ENCODE measurements around the gene ACYP1.
"Not testable (repeated sequence)": the region's sequence is repeated elsewhere in the genome, so short reads cannot be mapped to it uniquely, and the experiment has no call there.

The ACYP1 gene

DNA sequence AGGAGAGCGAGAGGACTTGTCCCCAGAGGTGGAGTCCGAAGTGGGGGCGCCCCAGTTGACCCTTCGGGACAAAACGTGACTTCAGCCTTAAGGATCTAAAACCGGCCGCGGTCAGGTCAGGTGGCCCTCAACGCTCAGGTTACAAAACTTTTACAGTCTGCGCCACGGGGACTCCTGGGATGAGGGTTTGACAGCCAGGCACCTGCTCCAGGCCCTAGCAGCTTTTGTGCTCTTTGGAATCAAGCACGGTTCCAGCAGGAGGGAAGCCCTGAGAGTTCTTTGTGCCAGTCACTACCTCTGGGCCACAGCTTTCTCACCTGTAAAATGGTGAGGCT lies 6.0 kb upstream of the ACYP1 start:
- DNase-seq = no peak
- Histone ChIP-seq H3K4me3 (ENCODE audit: insufficient read depth, low read depth, low read length, poor library complexity, severe bottlenecking) (peak overlapping the region; percentile 66), H3K36me3 (ENCODE audit: control insufficient read depth, insufficient read depth, low read length) (no peaks in the 10 kb centered on the region), H3K27ac (ENCODE audit: insufficient read depth, low read length, poor library complexity, severe bottlenecking) (no peak overlapping the region), H3K4me1 (ENCODE audit: control insufficient read depth, insufficient read depth, low read length, poor library complexity, severe bottlenecking) (peaks cover 8% of the 10 kb centered on the region), H3K27me3 (replicated peaks; ENCODE audit: control insufficient read depth, insufficient read depth, low read length, poor library complexity, severe bottlenecking) (no peaks in the 10 kb centered on the region), H3K9me3 (ENCODE audit: control insufficient read depth, low read length) (no peaks in the 10 kb centered on the region)

DNA sequence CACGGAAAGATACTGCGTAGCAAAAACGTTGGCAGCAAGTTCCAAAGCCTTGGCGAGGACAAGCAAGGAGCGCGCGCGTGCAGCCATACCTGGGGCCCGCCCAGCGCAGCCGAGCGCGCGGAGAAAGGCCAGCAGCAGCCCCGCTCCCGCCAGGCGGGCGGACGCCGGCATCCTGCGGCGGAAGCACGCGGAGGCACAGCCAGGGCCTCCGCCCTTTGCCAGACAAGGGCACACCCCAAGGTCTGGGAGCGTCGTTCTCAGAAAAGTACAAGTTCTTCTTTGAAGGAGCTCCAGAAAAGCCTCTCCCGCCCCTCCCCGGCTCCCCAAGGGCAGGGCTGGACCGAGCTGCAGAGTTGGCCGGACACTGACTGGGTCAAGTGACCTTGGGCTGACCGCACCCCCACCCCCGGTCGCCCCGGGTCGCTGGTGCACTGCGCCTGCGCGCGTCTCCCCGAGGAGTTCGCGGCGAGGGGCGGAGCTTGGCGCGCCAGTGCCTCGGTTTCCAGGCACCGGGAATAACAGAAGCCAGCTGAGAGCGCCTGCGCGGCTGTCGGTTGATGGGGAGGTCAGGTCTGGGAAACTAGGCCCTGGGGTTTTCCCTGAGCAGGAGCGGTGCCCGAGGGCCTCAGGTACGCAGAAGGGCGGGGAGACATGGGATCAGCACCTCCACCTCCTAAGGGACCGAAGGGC lies 5.4 kb upstream of the ACYP1 start, which contains the start of gene ZC2HC1C:
TSS of gene ZC2HC1C (plus strand) at position 521 of the 690 bp plus-strand sequence. CDS start 933 bp downstream, outside the sequence.
- DNase-seq = peak; percentile 6 to 50 (median 18)
- H3K27ac ChIP-seq (ENCODE audit: insufficient read depth, low read length, poor library complexity, severe bottlenecking) = peak within 1 kb of the TSS; percentile 30
- H3K27me3 ChIP-seq (replicated peaks; ENCODE audit: control insufficient read depth, insufficient read depth, low read length, poor library complexity, severe bottlenecking) = no peaks in the 10 kb centered on the region
- peak within 1 kb of the TSS; percentile 66 for H3K4me3 ChIP-seq (ENCODE audit: insufficient read depth, low read depth, low read length, poor library complexity, severe bottlenecking)
- H3K36me3 ChIP-seq (ENCODE audit: control insufficient read depth, insufficient read depth, low read length) = no peaks in the 10 kb centered on the region
- no peaks in the 10 kb centered on the region for H3K9me3 ChIP-seq (ENCODE audit: control insufficient read depth, low read length)
- peaks cover 8% of the 10 kb centered on the region for H3K4me1 ChIP-seq (ENCODE audit: control insufficient read depth, insufficient read depth, low read length, poor library complexity, severe bottlenecking)

DNA sequence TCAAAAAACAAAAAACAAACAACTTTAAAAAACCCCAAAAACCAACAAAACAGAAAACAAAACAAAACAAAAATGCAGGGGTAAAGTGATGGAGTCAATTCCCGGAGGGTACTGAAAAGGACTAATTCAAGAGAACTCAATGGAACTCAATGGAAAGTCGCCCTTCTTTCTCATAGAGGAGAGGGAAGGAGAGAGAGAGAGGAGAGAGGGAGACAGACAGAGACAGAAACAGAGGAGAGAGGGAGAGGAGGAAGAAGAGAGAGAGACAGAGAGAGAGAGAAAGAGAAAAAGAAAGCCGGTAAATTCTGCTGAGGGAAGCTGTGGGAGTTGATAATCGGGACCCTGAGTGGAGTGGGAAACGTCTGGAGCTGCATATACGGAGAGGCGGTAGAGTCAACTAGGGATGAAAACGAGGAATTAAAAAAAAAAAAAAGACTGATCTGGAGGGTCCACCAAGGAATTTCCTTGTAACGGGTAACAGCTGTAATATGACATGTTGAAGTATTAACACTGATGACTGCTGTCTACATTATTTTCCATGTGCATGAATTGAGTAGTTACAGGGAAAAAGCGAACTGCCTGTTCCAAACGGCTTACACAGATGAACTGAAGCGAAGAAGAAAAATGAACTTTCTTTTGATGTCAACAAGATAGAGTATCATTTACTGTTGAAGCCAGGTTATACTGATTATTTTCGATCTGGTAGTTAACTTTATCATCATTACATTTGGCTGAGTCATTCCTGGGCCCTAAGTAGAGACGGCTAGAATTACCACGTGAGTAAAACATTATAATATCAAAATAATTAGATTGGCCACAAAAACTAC lies 4.7 kb upstream of the ACYP1 start:
- peaks cover 8% of the 10 kb centered on the region for H3K4me1 ChIP-seq (ENCODE audit: control insufficient read depth, insufficient read depth, low read length, poor library complexity, severe bottlenecking)
- H3K36me3 ChIP-seq (ENCODE audit: control insufficient read depth, insufficient read depth, low read length) = no peaks in the 10 kb centered on the region
- H3K4me3 ChIP-seq (ENCODE audit: insufficient read depth, low read depth, low read length, poor library complexity, severe bottlenecking) = peak overlapping the region; percentile 66
- H3K27me3 ChIP-seq (replicated peaks; ENCODE audit: control insufficient read depth, insufficient read depth, low read length, poor library complexity, severe bottlenecking) = no peaks in the 10 kb centered on the region
- H3K9me3 ChIP-seq (ENCODE audit: control insufficient read depth, low read length) = no peaks in the 10 kb centered on the region
- H3K27ac ChIP-seq (ENCODE audit: insufficient read depth, low read length, poor library complexity, severe bottlenecking) = peak overlapping the region; percentile 30
- no peak for DNase-seq

DNA sequence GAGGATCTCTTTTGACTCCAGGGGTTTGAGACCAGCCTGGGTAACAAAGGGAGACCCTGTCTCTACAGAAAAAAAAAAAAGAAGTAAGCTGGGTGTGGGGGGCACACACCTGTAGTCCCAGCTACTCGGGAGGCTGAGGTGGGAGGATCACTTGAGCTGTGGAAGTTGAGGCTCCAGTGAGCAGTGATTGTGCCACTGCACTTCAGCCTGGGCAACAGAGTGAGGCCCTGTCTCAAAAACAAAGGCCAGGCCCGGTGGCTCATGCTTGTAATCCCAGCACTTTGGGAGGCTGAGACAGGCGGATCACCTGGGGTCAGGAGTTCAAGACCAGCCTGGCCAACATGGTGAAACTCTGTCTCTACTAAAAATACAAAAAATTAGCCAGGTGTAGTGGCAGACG lies 3.9 kb upstream of the ACYP1 start:
- not testable (repeated sequence) for H3K36me3 ChIP-seq (ENCODE audit: control insufficient read depth, insufficient read depth, low read length); DNase-seq; H3K4me3 ChIP-seq (ENCODE audit: insufficient read depth, low read depth, low read length, poor library complexity, severe bottlenecking); H3K27me3 ChIP-seq (replicated peaks; ENCODE audit: control insufficient read depth, insufficient read depth, low read length, poor library complexity, severe bottlenecking); H3K27ac ChIP-seq (ENCODE audit: insufficient read depth, low read length, poor library complexity, severe bottlenecking); H3K9me3 ChIP-seq (ENCODE audit: control insufficient read depth, low read length)
- peaks cover 13% of the 10 kb centered on the region for H3K4me1 ChIP-seq (ENCODE audit: control insufficient read depth, insufficient read depth, low read length, poor library complexity, severe bottlenecking)

DNA sequence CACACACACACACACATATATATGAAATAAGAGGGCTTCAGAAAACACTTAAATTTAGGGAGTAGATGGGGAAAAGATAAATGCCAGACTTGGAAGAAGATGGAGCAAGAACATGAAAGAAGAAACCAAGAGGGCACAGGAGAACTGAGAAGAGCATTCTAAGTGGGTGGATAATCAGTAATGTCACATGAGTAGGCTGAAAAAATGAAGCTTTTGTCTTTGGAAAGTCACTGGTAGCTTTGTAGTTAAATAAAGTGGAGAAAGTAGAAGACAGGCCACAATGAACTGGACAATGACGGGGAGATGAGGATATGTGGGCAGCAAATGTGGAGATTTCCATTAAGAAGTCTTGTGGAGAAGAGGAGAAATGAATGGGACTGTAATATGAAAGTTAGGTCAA lies 3.4 kb upstream of the ACYP1 start:
- H3K4me1 ChIP-seq (ENCODE audit: control insufficient read depth, insufficient read depth, low read length, poor library complexity, severe bottlenecking) = peaks cover 13% of the 10 kb centered on the region
- no peak overlapping the region for H3K4me3 ChIP-seq (ENCODE audit: insufficient read depth, low read depth, low read length, poor library complexity, severe bottlenecking)

DNA sequence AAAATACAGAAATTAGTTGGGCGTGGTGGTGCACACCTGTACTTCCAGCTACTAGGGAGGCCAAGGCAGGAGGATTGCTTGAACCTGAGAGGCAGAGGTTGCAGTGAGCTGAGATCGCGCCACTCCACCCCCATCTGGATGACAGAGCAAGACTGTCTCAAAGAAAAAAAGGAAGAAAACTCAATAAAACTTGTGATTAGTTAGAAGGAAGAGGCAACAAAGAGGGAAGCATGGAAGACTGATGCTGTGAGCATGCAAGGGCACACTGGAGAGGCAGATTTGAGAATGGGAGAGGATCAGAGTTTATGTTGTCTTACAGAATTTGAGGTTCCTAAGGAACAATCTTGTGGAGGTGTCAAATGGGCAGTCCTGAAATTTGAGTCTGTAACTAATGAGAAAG lies 2.9 kb upstream of the ACYP1 start:
- no peaks in the 10 kb centered on the region for H3K9me3 ChIP-seq (ENCODE audit: control insufficient read depth, low read length)
- peaks cover 13% of the 10 kb centered on the region for H3K4me1 ChIP-seq (ENCODE audit: control insufficient read depth, insufficient read depth, low read length, poor library complexity, severe bottlenecking)
- H3K4me3 ChIP-seq (ENCODE audit: insufficient read depth, low read depth, low read length, poor library complexity, severe bottlenecking) = no peak overlapping the region
- H3K27me3 ChIP-seq (replicated peaks; ENCODE audit: control insufficient read depth, insufficient read depth, low read length, poor library complexity, severe bottlenecking) = no peaks in the 10 kb centered on the region
- H3K36me3 ChIP-seq (ENCODE audit: control insufficient read depth, insufficient read depth, low read length) = no peaks in the 10 kb centered on the region
- DNase-seq = no peak
- no peak overlapping the region for H3K27ac ChIP-seq (ENCODE audit: insufficient read depth, low read length, poor library complexity, severe bottlenecking)

More for the DNA sequence above, 3.4 kb upstream of the ACYP1 start:
- Histone ChIP-seq H3K36me3 (ENCODE audit: control insufficient read depth, insufficient read depth, low read length) (no peaks in the 10 kb centered on the region), H3K9me3 (ENCODE audit: control insufficient read depth, low read length) (no peaks in the 10 kb centered on the region), H3K27me3 (replicated peaks; ENCODE audit: control insufficient read depth, insufficient read depth, low read length, poor library complexity, severe bottlenecking) (no peaks in the 10 kb centered on the region), H3K27ac (ENCODE audit: insufficient read depth, low read length, poor library complexity, severe bottlenecking) (no peak overlapping the region)
- no peak for DNase-seq

DNA sequence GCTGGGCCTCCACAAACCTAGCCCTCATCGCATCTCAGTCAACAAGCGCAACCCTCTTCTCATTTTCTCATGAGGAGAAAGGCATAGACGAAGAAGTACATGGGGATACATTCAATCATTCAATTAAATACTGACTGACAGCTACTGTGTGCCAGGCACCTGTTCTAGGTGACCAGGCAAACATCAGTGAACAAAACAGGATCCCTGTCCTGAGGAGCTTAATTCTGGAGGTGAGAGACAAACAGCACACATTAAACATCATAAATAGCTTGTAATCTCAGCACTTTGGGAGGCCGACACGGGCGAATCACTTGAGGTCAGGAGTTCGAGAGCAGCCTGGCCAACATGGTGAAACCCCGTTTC lies 362 bp upstream of the ACYP1 start:
- Histone ChIP-seq H3K9me3 (ENCODE audit: control insufficient read depth, low read length) (no peaks in the 10 kb centered on the region), H3K27ac (ENCODE audit: insufficient read depth, low read length, poor library complexity, severe bottlenecking) (peak overlapping the region; percentile 77), H3K4me3 (ENCODE audit: insufficient read depth, low read depth, low read length, poor library complexity, severe bottlenecking) (peak overlapping the region; percentile 80), H3K4me1 (ENCODE audit: control insufficient read depth, insufficient read depth, low read length, poor library complexity, severe bottlenecking) (peaks cover 9% of the 10 kb centered on the region), H3K36me3 (ENCODE audit: control insufficient read depth, insufficient read depth, low read length) (no peaks in the 10 kb centered on the region), H3K27me3 (replicated peaks; ENCODE audit: control insufficient read depth, insufficient read depth, low read length, poor library complexity, severe bottlenecking) (no peaks in the 10 kb centered on the region)
- no peak for DNase-seq

DNA sequence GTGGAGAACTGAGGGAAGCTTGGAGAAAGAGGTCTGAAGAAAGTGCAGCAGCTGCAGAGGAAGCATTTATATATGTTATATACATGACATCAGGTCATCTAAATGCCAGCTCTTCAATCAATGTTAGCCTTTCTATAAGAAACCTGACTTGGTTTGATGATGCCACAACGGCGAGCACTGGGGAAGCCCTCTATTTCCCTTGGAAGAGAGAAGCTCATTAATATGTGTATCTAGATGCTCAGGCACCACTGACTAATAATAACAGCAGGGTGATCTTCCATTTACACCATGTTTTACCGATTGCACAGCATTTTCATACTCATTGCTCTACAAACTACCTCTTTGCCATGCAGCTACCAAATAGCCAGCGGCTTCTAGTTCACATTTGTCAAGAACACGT lies 811 bp downstream of the ACYP1 start:
- H3K4me3 ChIP-seq (ENCODE audit: insufficient read depth, low read depth, low read length, poor library complexity, severe bottlenecking) = peak overlapping the region; percentile 80
- peaks cover 5% of the 10 kb centered on the region for H3K4me1 ChIP-seq (ENCODE audit: control insufficient read depth, insufficient read depth, low read length, poor library complexity, severe bottlenecking)
- no peaks in the 10 kb centered on the region for H3K27me3 ChIP-seq (replicated peaks; ENCODE audit: control insufficient read depth, insufficient read depth, low read length, poor library complexity, severe bottlenecking)
- H3K36me3 ChIP-seq (ENCODE audit: control insufficient read depth, insufficient read depth, low read length) = no peaks in the 10 kb centered on the region
- H3K9me3 ChIP-seq (ENCODE audit: control insufficient read depth, low read length) = no peaks in the 10 kb centered on the region
- no peak for DNase-seq
- peak overlapping the region; percentile 77 for H3K27ac ChIP-seq (ENCODE audit: insufficient read depth, low read length, poor library complexity, severe bottlenecking)

DNA sequence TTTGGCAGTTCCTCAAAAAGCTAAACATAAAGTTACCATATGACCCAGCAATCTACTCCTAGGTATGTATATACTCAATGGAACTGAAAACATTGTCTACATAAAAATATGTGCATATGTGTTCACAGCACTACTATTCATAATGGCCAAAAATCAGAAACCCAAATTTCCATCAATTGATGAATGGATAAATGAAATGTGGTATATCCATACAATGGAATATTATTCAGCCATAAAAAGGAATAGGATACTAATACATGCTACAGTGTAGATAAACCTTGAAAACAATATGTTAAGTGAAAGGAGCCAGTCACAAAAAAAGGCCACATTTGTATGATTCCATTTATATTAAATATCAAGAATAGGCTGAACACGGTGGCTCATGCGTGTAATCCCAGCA lies 3.4 kb downstream of the ACYP1 start:
- no peaks in the 10 kb centered on the region for H3K9me3 ChIP-seq (ENCODE audit: control insufficient read depth, low read length)
- no peak overlapping the region for H3K4me3 ChIP-seq (ENCODE audit: insufficient read depth, low read depth, low read length, poor library complexity, severe bottlenecking)
- DNase-seq = no peak
- H3K36me3 ChIP-seq (ENCODE audit: control insufficient read depth, insufficient read depth, low read length) = no peaks in the 10 kb centered on the region
- H3K4me1 ChIP-seq (ENCODE audit: control insufficient read depth, insufficient read depth, low read length, poor library complexity, severe bottlenecking) = peaks cover 5% of the 10 kb centered on the region
- H3K27me3 ChIP-seq (replicated peaks; ENCODE audit: control insufficient read depth, insufficient read depth, low read length, poor library complexity, severe bottlenecking) = no peaks in the 10 kb centered on the region
- H3K27ac ChIP-seq (ENCODE audit: insufficient read depth, low read length, poor library complexity, severe bottlenecking) = no peak overlapping the region

DNA sequence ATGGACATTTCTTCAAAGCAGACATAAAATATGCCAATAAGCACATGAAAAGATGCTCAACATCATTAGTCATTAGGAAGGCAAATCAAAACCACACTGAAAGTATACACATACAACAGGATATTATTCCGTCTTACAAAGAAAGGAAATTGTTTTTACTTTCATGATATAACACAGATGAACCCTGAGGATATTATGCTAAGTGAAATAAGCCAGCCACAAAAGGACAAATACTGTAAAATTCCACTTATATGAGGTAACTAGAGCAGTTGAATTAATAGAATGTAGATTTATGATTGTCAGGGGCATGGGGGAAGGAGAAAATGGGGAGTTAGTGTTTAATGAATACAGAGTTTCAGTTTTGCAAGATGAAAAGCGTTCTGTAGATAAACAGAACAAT lies 4.2 kb downstream of the ACYP1 start:
- H3K36me3 ChIP-seq (ENCODE audit: control insufficient read depth, insufficient read depth, low read length) = no peaks in the 10 kb centered on the region
- no peak overlapping the region for H3K4me3 ChIP-seq (ENCODE audit: insufficient read depth, low read depth, low read length, poor library complexity, severe bottlenecking)
- H3K27ac ChIP-seq (ENCODE audit: insufficient read depth, low read length, poor library complexity, severe bottlenecking) = no peak overlapping the region
- no peaks in the 10 kb centered on the region for H3K27me3 ChIP-seq (replicated peaks; ENCODE audit: control insufficient read depth, insufficient read depth, low read length, poor library complexity, severe bottlenecking)
- H3K9me3 ChIP-seq (ENCODE audit: control insufficient read depth, low read length) = no peaks in the 10 kb centered on the region
- H3K4me1 ChIP-seq (ENCODE audit: control insufficient read depth, insufficient read depth, low read length, poor library complexity, severe bottlenecking) = peaks cover 5% of the 10 kb centered on the region
- DNase-seq = no peak
